GM21528 (cell line): ENCODE measurements around the gene CRIM1.
"Not testable (repeated sequence)": the region's sequence is repeated elsewhere in the genome, so short reads cannot be mapped to it uniquely, and the experiment has no call there.

Source experiments
- ATAC-seq: cut with Tn5 transposase; IDR thresholded peaks from one replicate; pipeline ENCODE4 v1.9.1; 2021; ENCODE audit warnings: mild to moderate bottlenecking, moderate library complexity; ENCODE audit not compliant: unreplicated experiment, low FRiP score

CRIM1 gene

GRCh38 chr2:36355151-36355889, at the start of gene CRIM1:
Gene CRIM1 (plus strand): TSS chr2:36355778. CDS start chr2:36356293, 515 bp downstream.
- ATAC-seq = peak; percentile 35

GRCh38 chr2:36307441-36307840, 48.1 kb upstream of the CRIM1 start:
- ATAC-seq = no peak

GRCh38 chr2:36310444-36310843, 45.1 kb upstream of the CRIM1 start:
- not testable (repeated sequence) for ATAC-seq

- ATAC-seq = no peak
Observed at GRCh38 chr2:36318547-36318946, 37.0 kb upstream of the CRIM1 start.

GRCh38 chr2:36322108-36322507, 33.5 kb upstream of the CRIM1 start:
- ATAC-seq = no peak

GRCh38 chr2:36326286-36326685, 29.3 kb upstream of the CRIM1 start:
- ATAC-seq = no peak

- ATAC-seq = no peak
Observed at GRCh38 chr2:36329251-36329650, 26.3 kb upstream of the CRIM1 start.

GRCh38 chr2:36329746-36330472, 25.7 kb upstream of the CRIM1 start:
- ATAC-seq = no peak

- no peak for ATAC-seq
Observed at GRCh38 chr2:36330473-36331395, 24.8 kb upstream of the CRIM1 start.

- ATAC-seq = no peak
Observed at GRCh38 chr2:36333350-36334012, 22.1 kb upstream of the CRIM1 start.

GRCh38 chr2:36335597-36335996, 20.0 kb upstream of the CRIM1 start:
- no peak for ATAC-seq

- no peak for ATAC-seq
Observed at GRCh38 chr2:36336321-36336720, 19.3 kb upstream of the CRIM1 start.

GRCh38 chr2:36337354-36337753, 18.2 kb upstream of the CRIM1 start:
- ATAC-seq = no peak

- ATAC-seq = no peak
Observed at GRCh38 chr2:36338124-36338826, 17.3 kb upstream of the CRIM1 start.

- no peak for ATAC-seq
Observed at GRCh38 chr2:36338827-36339145, 16.8 kb upstream of the CRIM1 start.

- no peak for ATAC-seq
Observed at GRCh38 chr2:36339607-36340218, 15.9 kb upstream of the CRIM1 start.

- no peak for ATAC-seq
Observed at GRCh38 chr2:36343606-36344005, 12.0 kb upstream of the CRIM1 start.

GRCh38 chr2:36348721-36349120, 6.9 kb upstream of the CRIM1 start:
- ATAC-seq = no peak

- no peak for ATAC-seq
Observed at GRCh38 chr2:36351291-36351690, 4.3 kb upstream of the CRIM1 start.
